ENCODE measurements around the gene TMEM212. TPM values are rescaled to one million over a fixed set of nuclear protein-coding genes. Genes with fewer than 3 reads are reported as not detected.

Gene TMEM212
- not detected in 5 replicates for total RNA-seq (2022; extraction: Qiagen RNA extraction)

DNA sequence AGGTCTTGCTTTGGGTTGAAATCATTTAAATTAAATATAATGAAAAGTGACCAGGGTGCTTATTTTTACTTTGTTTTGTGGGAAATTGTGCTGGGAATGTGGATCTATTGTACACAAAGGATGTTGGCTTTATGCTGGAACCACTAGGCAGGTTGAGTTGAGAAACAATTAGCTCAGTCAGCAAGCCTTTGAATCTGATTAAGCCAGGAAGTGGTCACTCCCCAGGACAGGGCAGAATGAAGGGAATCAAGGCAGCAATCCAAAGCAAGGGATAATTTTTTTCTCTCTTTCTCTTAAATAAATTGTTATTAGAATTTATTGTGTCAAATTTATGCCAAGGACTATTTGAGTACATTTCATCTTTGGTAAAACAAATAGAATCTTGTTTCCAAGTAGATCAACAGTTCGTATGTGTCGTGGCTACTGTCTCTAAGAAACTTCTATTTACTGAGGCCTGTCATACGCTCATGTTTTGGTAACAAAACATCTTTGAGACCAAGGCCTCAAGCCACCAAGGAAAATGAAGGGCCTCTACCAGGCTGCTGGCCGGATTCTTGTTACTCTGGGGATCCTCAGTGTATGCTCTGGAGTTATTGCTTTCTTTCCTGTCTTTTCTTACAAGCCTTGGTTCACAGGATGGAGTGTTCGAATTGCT is at the start of gene TMEM212:
Gene TMEM212, plus strand, starts transcription at position 486 of the 655 bp plus-strand sequence. Its CDS starts 35 bp downstream, at position 521.

DNA sequence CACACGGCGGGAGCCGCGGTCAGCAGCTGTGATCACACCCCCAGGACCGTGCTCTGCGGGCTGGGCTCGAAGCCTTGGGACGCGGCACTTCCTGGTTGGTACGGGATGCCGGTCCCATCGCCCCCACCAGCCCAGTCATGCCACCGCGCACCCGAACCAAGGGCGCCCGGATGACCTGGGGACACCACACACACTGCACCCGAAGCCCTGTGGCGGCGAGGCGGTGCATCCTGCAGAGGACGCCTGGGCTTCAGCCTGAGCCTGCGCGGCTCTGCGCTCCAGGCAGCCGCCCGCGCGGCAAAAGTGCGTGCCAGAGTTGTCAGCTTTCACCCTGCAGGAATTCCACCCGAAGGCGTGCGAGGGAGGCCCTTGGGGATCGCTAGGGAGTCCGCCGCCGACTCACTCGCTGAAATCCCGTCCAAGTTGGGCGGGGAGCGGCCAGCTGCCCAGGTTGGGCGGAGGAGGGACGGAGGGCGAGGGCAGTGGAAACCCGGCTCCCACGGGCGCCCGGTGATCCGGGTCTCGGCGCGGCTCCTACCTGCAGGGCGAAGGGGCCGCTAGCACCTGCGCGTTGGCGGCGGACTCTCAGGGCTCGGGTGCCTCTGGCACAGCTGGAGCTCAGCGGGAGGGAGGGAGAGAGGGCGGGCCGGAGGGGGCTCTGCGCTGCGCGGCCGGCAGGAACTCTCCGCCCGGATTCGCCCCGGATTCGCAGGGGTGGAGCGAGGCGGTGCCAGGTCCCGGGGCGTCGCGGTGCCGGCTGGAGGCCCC is 33.1 kb upstream of the TMEM212 start, which contains the start of gene PLD1:
Gene PLD1, minus strand, starts transcription at position 623 of the 768 bp plus-strand sequence. CDS start 72,432 bp downstream, outside the sequence.

Other genes with a start within 250 kb of the TMEM212 start
- 6.3 to 8.9 TPM (median 8.0 TPM) in 5 replicates for gene PLD1, start 32.9 kb upstream of the TMEM212 start, total RNA-seq (2022; extraction: Qiagen RNA extraction)
- gene FNDC3B, start 196.2 kb downstream of the TMEM212 start, total RNA-seq (2022; extraction: Qiagen RNA extraction), result 23.2 to 30.1 TPM (median 28.9 TPM) in 5 replicates

Data from A549 treated with AZD2906 at 1 μM for 4 hours (cell line).